HG03097 (cell line): ENCODE measurements around the gene DCST1.

Source experiments
- ATAC-seq: cut with Tn5 transposase; IDR thresholded peaks from one replicate; pipeline ENCODE4 v1.9.1; 2021; ENCODE audit not compliant: unreplicated experiment, low FRiP score

The DCST1 gene

GRCh38 chr1:155000726-155001424, 32.7 kb upstream of the DCST1 start:
- peak; percentile 35 for ATAC-seq

- no peak for ATAC-seq
Observed at GRCh38 chr1:155001425-155001674, 32.3 kb upstream of the DCST1 start.

GRCh38 chr1:155001675-155002463, 31.8 kb upstream of the DCST1 start:
- peak; percentile 43 for ATAC-seq

DNA sequence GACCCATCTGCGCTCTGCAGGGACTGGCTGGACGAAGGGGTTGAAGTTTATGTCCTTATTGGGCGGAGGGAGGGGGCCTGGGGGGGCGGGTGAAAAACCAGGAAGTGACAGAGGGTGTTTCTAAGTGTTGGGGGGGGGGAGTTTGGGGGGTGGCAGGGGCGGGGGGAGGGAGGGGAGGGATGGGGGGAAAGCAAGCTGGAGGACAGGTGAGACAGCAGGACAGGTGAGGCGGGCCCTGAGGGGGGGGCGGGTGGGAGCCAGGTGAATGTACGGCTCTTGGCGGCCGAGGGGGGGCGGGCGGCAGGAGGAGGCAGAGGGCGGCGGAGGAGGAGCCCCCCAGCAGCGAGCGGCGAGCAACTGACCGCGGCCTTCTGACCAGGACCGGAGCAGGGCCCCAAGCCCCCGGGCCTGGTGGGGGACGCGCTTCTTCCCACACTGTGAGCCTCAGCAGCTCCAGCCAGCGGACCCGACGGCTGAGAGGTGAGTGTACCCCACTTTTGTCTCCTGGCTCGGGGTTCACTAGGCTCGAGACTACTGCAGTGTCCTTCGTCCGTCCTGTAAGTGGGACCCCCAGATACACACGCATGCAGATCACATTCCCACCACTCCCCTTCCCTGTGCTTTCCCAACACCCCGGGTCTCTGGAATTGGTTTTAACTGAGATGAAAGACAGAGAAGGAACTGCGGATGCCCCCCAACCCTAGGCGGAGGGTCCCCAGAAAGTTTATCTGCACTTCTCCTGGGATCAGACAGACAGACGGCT, 31.0 kb upstream of the DCST1 start, which contains the start of gene ZBTB7B:
Gene ZBTB7B (plus strand): TSS at position 339 of the 763 bp plus-strand sequence. CDS start 11,859 bp downstream, outside the sequence.
- no peak for ATAC-seq

DNA sequence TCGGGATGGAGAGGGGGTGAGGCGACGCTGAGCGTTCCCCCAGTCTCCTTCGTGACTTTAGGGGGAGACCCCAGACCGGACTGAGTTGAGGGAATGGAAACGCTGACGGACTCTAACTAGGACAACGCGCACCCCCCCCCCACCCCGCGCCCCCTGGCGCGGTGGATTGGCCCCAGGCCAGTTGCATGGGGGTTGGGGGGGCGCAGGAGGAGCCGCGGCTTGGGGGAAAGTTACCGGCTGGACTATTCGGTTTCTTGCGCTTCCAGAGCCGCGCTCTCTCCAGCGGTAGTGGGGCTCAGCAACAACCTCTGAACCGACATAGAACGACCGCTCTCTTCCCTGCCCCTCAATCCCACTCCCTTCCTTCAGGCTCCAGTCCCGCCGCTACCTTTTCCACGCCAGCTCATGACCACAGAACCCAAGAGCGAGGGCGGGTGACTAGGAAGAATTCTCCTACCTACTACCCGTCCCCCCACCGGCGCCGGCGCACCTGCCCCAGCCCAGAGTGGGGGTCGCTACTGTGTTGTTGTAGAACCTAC, 30.3 kb upstream of the DCST1 start:
- ATAC-seq, result no peak

DNA sequence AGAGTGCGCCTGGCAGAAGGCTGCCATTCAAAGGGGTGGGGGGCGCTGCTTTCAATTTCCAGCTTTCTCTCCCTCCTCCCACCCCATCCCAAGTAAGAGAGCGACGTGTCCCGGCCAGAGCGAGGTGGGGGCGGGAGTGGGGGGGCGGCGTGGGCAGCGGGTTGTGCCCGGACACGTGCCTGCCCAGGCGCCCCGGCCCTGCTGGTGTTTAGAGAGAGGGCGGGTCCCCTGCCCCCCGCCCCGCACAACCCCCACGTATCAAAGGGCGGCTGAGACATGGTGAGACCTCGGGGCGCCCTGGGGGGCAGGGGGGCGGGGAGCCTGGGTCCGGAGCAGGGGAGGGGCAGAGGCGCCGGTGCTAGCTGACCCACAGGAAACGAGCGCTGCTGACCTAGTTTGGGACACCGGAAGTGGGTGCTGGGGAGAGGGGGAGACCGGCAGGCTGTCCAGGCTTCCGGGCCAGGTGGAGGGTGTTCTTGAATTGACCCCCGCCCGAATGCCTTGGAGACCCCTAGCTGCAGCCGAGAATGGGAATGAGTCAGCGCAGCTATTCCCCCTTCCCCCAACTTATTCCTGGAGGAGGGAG, 29.8 kb upstream of the DCST1 start:
- ATAC-seq, result no peak

GRCh38 chr1:155004352-155005075, 29.1 kb upstream of the DCST1 start:
- no peak for ATAC-seq

DNA sequence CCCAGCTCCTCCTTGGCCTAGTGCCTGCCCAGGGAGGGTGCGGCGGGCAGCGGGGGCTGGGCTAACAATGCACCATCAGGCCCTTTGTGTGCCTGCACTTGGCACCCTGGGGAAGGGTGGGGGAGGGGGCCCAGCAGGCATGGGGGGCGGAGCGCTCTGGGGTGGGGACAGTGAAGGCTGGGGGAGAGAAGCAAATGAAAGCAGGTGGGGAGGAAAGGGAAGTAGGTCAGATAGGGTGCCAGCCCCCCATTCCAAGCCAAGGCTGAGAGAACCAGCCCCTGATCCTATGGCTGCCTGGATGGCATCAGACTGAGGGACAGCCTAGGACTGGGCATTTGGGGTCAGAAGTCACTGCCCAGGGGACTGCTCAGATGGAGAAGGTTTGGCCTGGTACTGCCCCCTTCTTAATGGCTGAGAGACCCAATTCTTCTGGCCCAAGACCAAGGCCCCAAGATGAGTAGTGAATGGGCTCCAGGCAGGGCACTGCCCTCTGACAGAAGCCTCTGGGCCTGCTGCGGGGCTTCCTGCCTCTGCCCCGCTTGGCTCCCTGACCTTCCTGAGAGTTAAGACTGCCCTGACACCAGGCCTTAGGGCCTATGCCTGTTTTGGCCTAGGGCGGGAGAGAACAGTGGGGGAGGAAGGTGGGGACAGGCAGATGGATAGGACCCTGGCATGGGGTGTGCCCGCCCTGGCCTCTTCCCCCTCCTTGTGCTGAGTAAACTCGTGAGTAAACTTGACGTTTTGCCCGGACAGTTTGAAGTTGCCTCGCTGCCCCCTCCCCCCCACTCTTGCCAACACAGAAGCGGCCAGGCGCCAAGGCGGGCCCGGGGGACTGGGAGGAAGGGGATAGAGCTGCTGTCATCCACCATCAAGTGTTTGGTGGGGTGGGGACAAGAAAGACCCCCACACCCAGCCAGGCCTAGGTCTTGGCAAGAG, 28.3 kb upstream of the DCST1 start:
- no peak for ATAC-seq

GRCh38 chr1:155006601-155007101, 27.0 kb upstream of the DCST1 start:
- no peak for ATAC-seq

DNA sequence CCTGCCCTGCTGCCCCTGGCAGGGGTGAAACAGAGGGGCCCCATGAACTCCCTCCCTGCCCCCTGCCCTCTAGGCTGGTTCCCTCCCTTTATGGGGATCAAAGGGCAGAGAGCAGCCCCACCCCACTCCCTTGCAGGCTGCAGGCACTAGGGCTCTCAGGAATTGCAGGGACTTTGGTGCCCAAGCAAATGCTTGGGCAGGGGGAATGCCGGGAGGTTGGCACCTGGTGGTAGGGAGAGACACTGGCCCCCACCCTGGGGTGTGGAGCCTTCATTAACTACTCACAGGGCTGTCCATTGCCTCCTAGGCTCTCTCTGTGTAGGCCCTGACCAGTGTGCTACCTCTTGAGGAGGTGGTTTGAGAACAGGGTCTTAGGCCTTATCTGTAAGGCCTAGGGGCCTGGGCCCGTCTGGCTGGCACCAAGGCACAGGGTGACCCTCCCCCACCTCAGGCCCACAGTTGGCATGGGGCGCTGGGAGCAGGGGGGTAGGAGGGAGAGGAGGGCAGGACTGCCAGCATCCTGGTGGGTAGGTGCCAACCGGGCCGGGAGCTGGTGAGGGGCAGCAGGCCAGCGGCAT, 26.3 kb upstream of the DCST1 start:
- ATAC-seq, result no peak

DNA sequence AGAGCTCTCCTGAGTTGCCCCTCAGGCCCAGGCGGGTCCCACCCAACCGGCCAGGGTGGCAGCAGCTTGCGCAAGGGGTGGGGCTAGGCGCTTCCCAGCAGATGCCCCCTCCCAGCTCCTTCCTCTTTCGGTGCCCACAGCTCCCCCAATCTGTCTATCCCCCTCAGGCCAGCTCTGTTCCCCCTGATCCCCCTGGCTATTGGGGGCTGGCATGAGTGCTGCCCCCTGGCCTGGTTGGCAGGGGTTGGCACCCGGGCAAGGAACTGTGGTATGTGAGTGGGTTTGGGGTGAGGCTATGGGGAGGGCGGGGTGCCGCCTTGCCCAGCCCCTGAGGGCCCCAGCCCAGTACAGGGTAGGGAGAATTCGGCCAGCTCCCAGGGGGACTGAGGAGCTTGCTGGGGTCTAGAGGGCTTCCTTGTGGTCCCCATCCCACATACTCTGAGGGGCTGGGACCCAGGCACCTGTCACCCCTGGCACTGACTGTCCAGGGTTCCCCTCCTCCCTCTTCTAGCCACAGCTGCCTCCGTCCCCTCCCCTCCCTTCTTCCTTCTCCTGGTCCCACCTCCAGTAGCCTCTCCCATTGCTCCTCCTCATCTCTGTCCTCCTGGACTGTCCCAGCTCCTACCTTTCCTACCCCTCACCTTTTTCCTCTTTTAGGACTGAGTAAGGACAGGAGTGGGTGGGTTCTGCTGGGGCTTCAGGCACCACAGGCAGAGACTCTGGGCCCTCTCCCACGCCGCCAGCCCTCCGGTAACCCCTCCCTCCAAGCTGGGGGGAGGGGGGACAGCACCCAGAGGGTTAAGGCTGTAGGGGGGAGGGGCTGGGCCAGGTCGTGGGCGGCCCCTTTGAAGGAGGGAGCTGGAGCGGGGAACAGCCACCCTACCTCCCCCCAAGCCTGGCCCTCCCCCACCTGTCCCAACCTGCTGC, 25.3 kb upstream of the DCST1 start:
- ATAC-seq, result no peak

GRCh38 chr1:155009221-155009711, 24.4 kb upstream of the DCST1 start:
- no peak for ATAC-seq

GRCh38 chr1:155009742-155010141, 23.9 kb upstream of the DCST1 start:
- ATAC-seq, result no peak

DNA sequence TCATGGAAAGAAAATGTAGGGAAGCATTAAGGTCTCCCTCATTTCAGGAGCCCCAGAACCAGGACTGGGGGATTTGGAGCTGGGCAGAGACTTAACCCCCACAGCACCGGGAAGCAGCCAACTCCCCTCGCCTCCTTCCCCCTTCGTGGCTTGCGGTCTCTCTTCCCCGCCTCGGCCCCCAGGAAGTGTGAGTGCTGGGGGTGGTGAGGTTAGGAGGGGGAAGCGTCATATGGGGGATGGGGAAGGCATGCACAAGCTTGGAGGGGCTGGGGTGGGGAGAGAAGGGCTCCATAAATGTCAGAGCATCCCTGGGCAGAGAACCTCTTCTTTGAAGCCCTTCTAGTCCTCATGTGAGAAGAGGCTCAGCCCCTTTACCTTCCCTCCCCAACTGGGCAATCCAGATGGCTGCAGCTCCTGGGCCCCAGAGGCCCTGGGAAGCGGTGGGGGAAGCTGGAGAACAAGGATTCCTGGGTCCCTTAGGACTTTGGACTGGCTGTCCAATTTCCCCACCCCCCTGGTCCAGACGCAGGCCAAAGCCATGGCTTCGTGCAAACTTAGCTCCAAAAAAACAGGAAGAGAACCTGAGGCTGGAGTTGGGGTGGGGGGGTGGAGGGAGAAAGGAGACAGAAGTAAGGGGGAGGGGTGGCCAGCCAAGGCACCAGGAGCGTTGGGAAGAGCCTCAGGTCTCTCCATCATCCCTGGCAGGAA, 23.3 kb upstream of the DCST1 start:
- ATAC-seq, result no peak

DNA sequence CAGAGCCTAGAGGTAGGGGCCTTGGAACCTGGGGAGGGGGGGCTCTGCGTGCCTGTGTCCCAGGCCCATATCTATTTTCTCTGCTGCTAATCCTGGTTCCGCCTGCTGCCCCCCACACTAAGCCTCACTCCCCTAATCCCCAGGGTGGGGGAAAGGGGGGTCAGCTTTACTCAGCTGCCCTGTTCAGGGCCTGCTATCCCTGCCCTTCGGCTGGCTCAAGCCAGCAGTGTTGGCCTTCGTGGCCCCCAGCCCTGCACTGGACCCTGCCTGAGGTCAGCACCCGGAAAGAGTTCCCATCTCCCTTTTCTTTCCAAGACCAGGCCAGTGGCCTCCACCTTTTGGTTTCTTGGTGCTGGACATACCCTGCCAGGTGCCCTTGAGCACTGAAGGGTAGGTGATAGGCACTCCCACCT, 22.6 kb upstream of the DCST1 start:
- no peak for ATAC-seq

DNA sequence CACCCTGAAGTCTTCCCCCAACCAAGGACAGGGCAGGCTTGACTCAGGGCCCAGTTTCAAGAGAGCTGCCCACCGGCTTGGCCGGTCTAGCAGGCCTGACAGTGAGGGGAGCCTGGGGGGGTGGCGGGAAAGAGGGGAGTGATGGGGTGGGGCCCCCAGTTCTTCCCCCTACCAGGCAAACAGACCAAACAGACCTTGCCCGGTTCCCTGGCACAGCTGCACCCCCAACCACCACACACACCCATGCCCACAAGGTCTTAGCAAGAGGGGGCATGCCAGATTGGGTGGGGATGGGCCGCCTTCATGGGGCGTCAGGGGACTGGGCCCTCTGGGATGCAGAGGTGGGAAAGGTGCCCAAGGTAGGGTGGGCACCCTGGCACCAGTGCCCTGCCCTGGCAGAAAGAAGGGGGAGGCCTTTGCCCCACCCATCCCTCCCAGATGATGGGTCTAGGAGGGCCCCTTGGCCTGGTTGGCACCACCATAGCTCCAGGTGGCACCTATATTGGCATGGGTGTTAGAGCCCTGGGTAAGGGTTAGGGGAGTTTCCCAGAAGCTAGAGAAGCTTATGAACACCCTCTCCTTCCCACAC, 22.1 kb upstream of the DCST1 start:
- no peak for ATAC-seq
